Ovary (tissue), 3 donors: ENCODE data around the gene EXD3.

Experiments used
- CTCF ChIP-seq, 3 donors: fragments of 450-650 bp in 2 of 3; fragments of 200-600 bp in 1 of 3; IDR thresholded peaks; one replicate each; pipeline versions ENCODE4 v1.5.1 to v1.8.0; 2016 to 2022; ENCODE audit warnings: antibody characterized with exemption in 3 of 3, mild to moderate bottlenecking in 1 of 3
- EP300 ChIP-seq: sonication (generic); formaldehyde crosslinking; IDR thresholded peaks from one replicate; pipeline ENCODE4 v1.6.1; 2017; ENCODE audit warnings: antibody characterized with exemption
- donor health status: DM: no; HTN: no; CAD: no.

GRCh38 chr9:137331929-137332328, 91.0 kb downstream of the EXD3 start:
- TF ChIP-seq CTCF (IDR thresholded peaks at IDR 0.05) = no peak
- no peak for TF ChIP-seq EP300
